Ishikawa (cell line): ENCODE data around the gene TPRX2.

Experiments used
- EGR1 ChIP-seq: IDR thresholded peaks from 2 replicates; pipeline ENCODE4 v1.6.1; 2012
- EP300 ChIP-seq: IDR thresholded peaks from 2 replicates; pipeline ENCODE4 v1.6.1; 2012; ENCODE audit warnings: borderline replicate concordance
- RAD21 ChIP-seq: IDR thresholded peaks from 2 replicates; pipeline ENCODE4 v1.6.1; 2012; ENCODE audit warnings: low read depth
- REST ChIP-seq: IDR thresholded peaks from 2 replicates; pipeline ENCODE4 v1.6.1; 2012; ENCODE audit warnings: low read depth, mild to moderate bottlenecking
- TAF1 ChIP-seq: IDR thresholded peaks from 2 replicates; pipeline ENCODE4 v1.6.1; 2012; ENCODE audit warnings: low read depth, mild to moderate bottlenecking
- TCF12 ChIP-seq: IDR thresholded peaks from 2 replicates; pipeline ENCODE4 v1.6.1; 2012; ENCODE audit warnings: low read depth
- TEAD4 ChIP-seq: IDR thresholded peaks from 2 replicates; pipeline ENCODE4 v1.6.1; 2012
- USF1 ChIP-seq: IDR thresholded peaks from 2 replicates; pipeline ENCODE4 v1.6.1; 2012
- YY1 ChIP-seq: IDR thresholded peaks from 2 replicates; pipeline ENCODE4 v1.6.1; 2012; ENCODE audit warnings: low read depth
- TF ChIP-seq, protein P1 (sequence below): IDR thresholded peaks from 2 replicates; pipeline ENCODE4 v1.6.1; 2012

- TF ChIP-seq RAD21: no peak
- TF ChIP-seq TEAD4: no peak
- no peak for TF ChIP-seq YY1
- TF ChIP-seq TAF1: no peak
- no peak for TF ChIP-seq USF1
- TF ChIP-seq EGR1: no peak
- TF ChIP-seq REST: no peak
- TF ChIP-seq TCF12: no peak
- TF ChIP-seq, protein P1, sequence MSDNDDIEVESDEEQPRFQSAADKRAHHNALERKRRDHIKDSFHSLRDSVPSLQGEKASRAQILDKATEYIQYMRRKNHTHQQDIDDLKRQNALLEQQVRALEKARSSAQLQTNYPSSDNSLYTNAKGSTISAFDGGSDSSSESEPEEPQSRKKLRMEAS: no peak
- TF ChIP-seq EP300: no peak
These were observed 10.1 kb upstream of the TPRX2 start for GRCh38 chr19:47848823-47849473.
